Ishikawa (cell line): ENCODE results near the gene IGLL5.

Experiments
- CREB1 ChIP-seq: IDR thresholded peaks from 2 replicates; pipeline ENCODE4 v1.6.1; 2012; ENCODE audit warnings: low read depth
- EGR1 ChIP-seq: IDR thresholded peaks from 2 replicates; pipeline ENCODE4 v1.6.1; 2012
- EP300 ChIP-seq: IDR thresholded peaks from 2 replicates; pipeline ENCODE4 v1.6.1; 2012; ENCODE audit warnings: borderline replicate concordance
- TAF1 ChIP-seq: IDR thresholded peaks from 2 replicates; pipeline ENCODE4 v1.6.1; 2012; ENCODE audit warnings: low read depth, mild to moderate bottlenecking
- TEAD4 ChIP-seq: IDR thresholded peaks from 2 replicates; pipeline ENCODE4 v1.6.1; 2012

DNA sequence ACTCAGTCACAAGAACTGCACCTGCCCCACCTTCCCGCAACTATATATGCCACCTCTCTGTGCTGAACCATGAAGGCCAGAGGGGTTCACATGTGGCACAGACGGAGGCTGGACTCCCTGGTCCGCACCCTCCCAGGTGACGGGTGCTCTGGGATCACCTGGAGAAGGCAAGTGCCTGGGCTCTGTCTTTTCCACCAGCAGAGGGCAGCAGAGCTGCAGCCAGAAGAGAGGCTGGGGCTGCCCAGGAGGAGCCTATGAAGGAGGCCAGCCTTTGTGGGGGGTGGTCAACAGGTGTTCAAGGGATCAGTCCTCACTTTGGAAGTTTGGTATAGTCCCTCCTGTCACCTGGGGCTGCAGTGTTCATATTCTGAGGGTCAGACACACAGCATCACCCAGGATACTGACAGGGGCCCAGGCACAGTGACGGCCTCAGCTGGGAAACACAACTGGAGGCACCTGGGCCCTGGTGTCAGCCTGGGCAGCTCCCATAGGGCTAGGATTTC lies 39.2 kb upstream of the IGLL5 start:
- TF ChIP-seq TAF1 (no peak), EP300 (no peak), CREB1 (no peak), EGR1 (no peak), TEAD4 (no peak)
